Activated T-cell treated with anti-CD3 and anti-CD28 coated beads for 48 hours (primary cell): ENCODE data around the gene TRIM36.
A peak's percentile ranks its signal among the peaks of the same experiment; 100 is the strongest.

ENCODE experiments used
- DNase-seq: peaks from one replicate; pipeline ENCODE4 v3.0.0-alpha.2; 2020; ENCODE audit warnings: low read depth

The TRIM36 gene

GRCh38 chr5:115166744-115167393 is 2.8 kb downstream of the TRIM36 start:
- no peak for DNase-seq

DNA sequence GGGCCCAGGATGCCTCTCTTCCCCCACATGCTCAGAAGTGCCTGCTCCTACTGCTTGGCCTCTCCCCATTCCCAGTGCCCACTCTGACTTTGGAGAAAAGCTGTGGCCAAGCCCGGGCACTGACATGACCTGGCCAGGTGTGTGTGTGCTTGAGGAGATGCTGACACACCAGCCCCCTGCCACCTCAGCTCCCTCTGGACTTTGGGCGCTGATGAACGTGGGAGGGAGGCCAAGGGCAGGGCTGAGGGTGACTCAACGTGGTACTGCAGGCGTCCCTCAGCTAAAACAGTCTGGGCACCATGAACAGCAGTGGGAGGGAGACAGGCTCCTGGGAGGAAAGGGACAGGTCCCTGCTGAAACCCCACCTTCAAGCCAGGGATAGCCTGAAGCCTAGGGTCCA is 3.9 kb downstream of the TRIM36 start:
- no peak for DNase-seq

DNA sequence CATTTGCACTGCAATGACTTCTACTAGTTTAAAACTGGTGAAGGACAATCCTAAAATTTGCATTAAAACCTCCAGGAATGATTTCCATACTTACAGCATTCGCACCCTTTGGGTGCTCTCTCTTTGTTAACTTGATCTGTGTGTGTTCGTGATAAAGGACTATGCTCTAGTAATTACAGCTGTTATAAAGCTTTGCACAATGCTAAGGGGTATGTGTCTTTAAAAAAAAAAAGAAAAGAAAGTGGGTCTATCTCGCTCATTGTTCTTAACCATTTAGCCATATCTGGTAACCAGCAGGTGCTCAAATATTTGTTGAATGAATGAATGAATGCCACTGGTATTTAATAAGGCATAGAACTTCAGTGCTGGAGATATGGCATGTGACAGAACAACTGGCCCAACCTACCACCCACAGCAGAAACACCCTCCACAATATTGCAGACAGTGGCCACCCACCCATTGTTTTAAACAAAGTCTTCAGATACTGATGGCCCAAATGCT is 8.7 kb downstream of the TRIM36 start:
- no peak for DNase-seq

DNA sequence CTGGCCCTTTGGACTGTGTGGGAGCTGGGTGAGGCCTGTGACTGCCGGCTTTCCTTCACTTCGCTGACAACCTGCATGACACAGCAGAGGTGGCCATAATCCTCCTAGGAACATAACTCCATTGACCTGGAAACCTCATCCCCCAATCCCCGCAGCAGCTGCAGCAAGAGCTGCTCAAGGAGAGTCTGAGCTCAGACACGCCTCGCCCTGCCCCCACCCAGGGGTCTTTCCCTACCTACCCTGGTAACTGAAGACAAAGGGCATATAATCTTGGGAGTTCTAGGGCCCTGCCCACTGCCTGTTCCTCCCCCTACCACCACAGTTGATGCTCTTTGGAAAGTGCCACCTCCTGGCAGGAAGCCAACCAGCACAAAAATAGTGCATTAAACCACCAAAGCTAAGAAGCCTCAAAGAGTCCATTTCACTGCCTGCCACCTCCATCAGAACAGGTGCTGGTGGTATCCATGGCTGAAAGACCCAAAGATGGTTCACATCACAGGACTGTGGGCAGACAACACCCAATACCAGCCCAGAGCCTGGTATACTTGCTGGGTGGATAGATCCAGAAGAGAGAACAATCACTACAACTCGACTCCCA is 18.4 kb downstream of the TRIM36 start:
- no peak for DNase-seq

DNA sequence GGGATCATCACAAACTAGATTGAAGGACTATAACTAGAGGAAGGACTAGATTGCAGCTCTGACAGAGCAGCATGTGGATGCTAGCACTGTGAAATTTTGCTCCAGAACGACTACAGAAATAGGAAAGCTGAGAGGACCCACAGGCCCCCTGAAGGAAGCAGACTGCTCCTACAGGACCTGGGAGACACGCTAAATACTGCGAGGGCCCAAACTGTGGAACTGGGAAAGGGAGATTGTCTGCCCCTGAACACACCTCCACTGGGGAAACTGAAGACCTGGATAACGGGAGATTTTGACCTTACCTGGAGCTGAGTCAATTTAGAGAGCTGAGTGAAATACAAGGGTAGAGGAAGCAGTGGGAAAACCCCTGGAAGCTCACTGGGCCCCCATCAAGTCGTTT is 19.2 kb downstream of the TRIM36 start:
- DNase-seq: no peak

DNA sequence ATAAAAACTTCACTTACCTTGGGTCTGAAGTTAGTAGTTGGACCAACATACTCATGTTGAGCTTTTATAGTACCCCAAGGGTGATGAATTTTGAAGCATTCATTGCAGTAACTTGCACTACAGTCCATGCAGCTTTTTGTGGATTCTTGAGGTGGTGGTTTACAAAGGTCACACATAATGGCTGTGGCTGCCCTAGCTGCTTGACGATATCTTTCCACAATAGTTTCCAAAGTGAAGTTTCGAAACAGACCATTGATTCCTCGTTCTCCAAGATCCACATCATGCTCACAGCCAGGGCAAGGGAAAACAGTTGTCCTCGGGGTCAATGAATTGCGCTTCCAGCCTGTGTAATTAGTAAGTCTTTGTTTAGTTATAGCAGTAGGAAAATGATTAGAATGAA is 22.7 kb downstream of the TRIM36 start:
- no peak for DNase-seq

DNA sequence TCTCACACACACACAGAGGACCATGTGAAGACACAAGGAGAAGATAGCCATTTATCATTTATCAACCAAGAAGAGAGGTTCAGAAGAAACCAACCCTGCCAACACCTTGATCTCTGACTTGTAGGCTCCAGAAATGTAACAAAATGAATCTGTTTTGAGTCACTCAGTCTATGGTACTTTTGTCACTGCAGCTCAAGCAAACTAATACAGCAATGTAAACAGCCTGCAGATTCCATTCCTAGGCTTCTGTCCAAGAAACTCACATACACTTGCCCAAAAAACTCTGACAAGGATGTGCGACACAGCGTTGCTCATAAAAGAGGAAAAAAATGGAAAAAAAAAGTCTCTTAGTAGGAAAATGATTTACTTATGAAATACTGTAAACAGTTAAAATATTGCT is 33.4 kb downstream of the TRIM36 start:
- no peak for DNase-seq

GRCh38 chr5:115132465-115132864 is 37.2 kb downstream of the TRIM36 start:
- DNase-seq: no peak

DNA sequence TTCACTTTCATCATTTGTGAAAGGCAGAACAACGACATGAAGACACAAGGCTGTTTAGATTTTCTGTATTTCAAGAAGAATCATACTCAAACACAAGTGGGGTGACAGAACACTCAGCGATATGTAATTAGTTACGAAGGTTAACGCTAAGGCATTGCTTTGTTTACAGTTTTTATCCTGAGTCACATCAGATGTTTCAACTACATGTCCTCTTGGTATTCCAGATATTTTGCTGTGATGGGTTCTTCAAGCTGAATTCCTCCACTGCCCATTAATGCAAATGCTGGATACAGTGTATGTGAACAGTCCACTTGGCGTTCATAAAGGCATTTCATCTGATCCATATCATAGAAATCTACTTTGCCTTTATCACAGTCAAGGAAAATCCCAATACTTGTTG is 43.4 kb downstream of the TRIM36 start:
- DNase-seq: no peak

GRCh38 chr5:115124741-115125140 is 45.0 kb downstream of the TRIM36 start:
- no peak for DNase-seq

- DNase-seq: no peak
Measured at GRCh38 chr5:115116001-115116400, 53.7 kb downstream of the TRIM36 start.

DNA sequence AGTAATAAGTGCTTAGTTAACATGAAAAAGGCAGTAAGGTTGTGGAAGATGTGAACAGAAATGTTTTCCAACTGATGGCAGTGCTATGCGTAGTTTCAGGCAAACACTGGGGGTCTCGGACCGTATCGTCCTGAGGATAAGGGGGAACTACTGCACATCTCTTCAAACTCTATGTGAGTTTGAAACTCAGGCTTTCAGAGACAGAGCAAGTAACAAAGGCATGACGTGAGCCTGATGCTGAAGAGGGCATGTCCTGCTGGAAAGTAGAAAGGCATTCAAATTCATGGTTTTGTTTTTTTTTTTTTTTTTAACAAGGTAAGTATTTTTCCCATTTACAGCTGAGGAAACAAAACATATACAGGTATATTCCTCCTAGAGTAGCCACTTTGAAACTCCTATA is 59.9 kb downstream of the TRIM36 start:
- DNase-seq: no peak

DNA sequence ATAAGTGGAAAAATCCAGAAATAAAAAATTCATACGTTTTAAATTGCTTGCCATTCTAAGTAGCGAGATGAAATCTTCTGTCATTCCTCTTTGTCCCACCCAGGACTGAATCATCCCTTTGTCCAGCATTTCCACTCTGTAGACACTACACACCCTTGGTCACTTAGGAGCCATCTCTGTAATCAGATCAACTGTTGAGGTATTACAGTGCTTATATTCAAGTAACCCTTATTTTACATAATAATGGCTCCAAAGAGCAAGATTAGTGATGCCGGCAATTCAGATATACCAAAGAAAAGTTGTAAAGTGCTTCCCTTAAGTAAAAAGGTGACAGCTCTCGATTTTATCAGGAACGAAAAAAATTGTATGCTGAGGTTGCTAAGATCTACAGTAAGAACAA is 60.4 kb downstream of the TRIM36 start:
- no peak for DNase-seq

DNA sequence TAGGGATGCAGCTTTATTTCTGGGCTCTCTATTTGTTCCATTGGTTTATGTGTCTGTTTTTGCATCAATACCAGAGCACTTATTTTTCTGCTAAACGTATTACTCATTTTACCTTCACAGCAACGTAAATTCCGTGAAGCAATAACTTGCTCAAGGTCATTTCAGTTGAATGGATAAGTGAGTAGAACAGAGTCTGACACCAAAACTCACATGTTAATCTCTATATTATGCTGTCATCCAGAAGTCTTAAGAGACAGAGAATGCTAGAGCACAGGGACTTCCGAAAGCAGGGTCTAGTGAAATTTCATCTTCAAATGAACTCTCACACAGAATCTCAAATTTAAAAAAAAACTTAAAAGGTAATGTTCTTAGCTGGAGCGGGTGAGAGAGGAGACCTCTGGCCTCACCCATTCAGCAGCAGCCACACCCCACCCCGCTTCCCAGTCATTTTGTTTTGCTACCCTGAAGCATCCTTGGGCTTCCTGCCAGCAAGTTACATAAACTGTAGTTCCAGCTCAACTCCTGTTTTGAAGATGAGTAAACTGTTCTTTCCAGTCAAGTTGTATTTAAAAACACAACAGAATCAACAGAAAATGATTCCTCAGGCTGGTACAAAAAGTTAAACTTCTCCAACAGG is 69.3 kb downstream of the TRIM36 start:
- DNase-seq: no peak

DNA sequence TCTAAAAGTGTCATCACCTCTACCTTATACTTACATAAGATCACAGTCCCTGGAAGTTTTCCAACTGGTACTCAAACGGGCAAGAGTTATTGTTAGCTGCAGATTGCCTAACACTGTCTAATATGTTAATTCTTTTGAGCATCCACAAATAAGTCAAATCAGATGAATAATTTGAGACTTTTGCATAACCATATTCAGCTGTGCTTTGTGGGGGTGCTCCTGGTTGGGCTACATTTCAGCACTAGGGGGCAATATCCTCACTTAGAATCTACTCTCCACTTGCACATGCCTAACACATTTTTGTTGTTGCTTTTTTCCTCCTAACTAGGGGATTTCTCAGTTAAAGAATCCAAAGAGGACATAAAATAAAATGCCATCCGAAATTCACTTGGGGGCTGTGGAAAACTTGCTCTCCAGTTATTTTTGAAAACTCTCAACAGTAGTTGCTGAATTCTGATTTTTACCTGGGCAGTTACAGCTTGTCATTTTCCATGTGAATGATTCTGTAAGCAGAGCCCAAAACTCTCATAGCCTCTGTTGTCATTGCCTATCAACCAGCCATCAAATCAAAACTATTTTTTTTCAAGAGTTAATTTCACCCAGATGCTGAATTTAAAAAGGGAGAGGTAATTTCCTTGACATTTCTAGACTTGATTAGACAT is 71.5 kb downstream of the TRIM36 start:
- peak; percentile 5 for DNase-seq

DNA sequence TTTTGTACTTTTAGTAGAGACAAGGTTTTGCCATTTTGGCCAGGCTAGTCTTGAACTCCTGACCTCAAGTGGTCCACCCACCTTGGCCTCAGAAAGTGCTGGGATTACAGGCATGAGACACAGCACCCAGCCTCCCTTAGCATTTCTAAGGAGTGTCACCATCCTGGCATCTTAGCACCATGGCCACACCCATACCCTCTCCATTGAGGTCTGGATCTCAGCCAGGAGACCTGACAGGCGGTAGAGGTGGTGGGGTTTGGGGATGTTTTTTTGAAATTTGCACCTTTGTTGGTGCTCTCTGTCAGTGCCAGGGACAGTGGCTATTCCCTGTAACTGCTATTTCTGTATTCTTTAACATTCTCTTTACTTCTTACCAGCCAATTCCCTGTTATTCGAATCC is 72.5 kb downstream of the TRIM36 start:
- no peak for DNase-seq

GRCh38 chr5:115096034-115096769 is 73.5 kb downstream of the TRIM36 start:
- no peak for DNase-seq

DNA sequence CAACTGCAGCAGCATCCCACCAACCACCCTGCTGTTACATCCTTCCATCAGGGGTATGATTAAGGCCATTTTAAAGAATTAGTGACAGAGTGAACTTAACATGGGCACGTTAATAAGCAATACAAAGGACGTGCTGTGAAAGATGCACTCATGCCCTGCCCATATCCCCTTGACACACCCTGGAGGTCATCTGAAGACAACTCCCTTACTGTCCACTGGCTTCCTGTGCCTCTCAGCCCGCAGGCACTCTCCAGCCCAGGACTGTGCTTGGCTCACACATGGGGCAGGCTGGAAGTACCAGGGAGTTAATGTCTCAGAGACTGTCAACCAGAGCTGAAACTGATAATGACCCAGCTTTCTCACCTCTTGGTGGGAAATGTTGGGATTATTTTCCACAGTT is 81.8 kb downstream of the TRIM36 start:
- no peak for DNase-seq

DNA sequence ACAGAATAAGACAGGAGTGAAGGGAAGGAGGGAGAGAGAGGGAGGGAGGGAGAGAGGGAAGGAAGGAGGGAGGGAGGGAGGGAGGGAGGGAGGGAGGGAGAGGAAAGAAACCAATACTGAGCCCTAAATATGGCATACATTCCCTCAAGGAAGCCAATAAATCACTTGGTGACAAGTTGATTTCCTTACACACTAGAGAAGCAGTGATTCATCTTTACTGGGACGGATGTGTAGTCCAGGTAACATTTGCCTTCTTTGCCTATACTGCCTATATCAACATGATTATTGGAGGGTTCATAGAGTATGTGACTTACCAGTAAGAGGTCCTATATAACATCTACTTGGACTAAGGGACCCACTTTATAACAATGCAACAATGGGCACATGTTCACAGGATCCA is 83.2 kb downstream of the TRIM36 start:
- DNase-seq: no peak

- no peak for DNase-seq
Measured at GRCh38 chr5:115084246-115084793, 85.4 kb downstream of the TRIM36 start.

GRCh38 chr5:115079924-115080623 is 89.6 kb downstream of the TRIM36 start:
- no peak for DNase-seq
